Ishikawa (cell line): ENCODE results near the gene DGKD.

ENCODE experiments used
- CEBPB ChIP-seq: IDR thresholded peaks from 2 replicates; pipeline ENCODE4 v1.6.1; 2012
- CREB1 ChIP-seq: IDR thresholded peaks from 2 replicates; pipeline ENCODE4 v1.6.1; 2012; ENCODE audit warnings: low read depth
- EGR1 ChIP-seq: IDR thresholded peaks from 2 replicates; pipeline ENCODE4 v1.6.1; 2012
- EP300 ChIP-seq: IDR thresholded peaks from 2 replicates; pipeline ENCODE4 v1.6.1; 2012; ENCODE audit warnings: borderline replicate concordance
- FOXM1 ChIP-seq: IDR thresholded peaks from 2 replicates; pipeline ENCODE4 v1.6.1; 2012; ENCODE audit warnings: low read depth, borderline replicate concordance
- MAX ChIP-seq: IDR thresholded peaks from 2 replicates; pipeline ENCODE4 v1.6.1; 2012
- NFIC ChIP-seq: IDR thresholded peaks from 2 replicates; pipeline ENCODE4 v1.6.1; 2012
- RAD21 ChIP-seq: IDR thresholded peaks from 2 replicates; pipeline ENCODE4 v1.6.1; 2012; ENCODE audit warnings: low read depth
- REST ChIP-seq: IDR thresholded peaks from 2 replicates; pipeline ENCODE4 v1.6.1; 2012; ENCODE audit warnings: low read depth, mild to moderate bottlenecking
- TAF1 ChIP-seq: IDR thresholded peaks from 2 replicates; pipeline ENCODE4 v1.6.1; 2012; ENCODE audit warnings: low read depth, mild to moderate bottlenecking
- TCF12 ChIP-seq: IDR thresholded peaks from 2 replicates; pipeline ENCODE4 v1.6.1; 2012; ENCODE audit warnings: low read depth
- TEAD4 ChIP-seq: IDR thresholded peaks from 2 replicates; pipeline ENCODE4 v1.6.1; 2012
- USF1 ChIP-seq: IDR thresholded peaks from 2 replicates; pipeline ENCODE4 v1.6.1; 2012
- YY1 ChIP-seq: IDR thresholded peaks from 2 replicates; pipeline ENCODE4 v1.6.1; 2012; ENCODE audit warnings: low read depth
- ZBTB7A ChIP-seq: IDR thresholded peaks from 2 replicates; pipeline ENCODE4 v1.6.1; 2012; ENCODE audit warnings: low read depth

Gene DGKD

GRCh38 chr2:233338046-233338445 is 16.2 kb upstream of the DGKD start:
- TF ChIP-seq TAF1, result no peak
- no peak for TF ChIP-seq RAD21
- no peak for TF ChIP-seq EGR1
- no peak for TF ChIP-seq TCF12
- no peak for TF ChIP-seq CEBPB
- no peak for TF ChIP-seq NFIC
- no peak for TF ChIP-seq EP300
- no peak for TF ChIP-seq YY1
- no peak for TF ChIP-seq MAX
- no peak for TF ChIP-seq ZBTB7A
- TF ChIP-seq TEAD4, result no peak
- TF ChIP-seq FOXM1, result no peak
- TF ChIP-seq REST, result no peak
- no peak for TF ChIP-seq USF1
- no peak for TF ChIP-seq CREB1

- TF ChIP-seq FOXM1 (no peak), EP300 (no peak), TCF12 (no peak), CEBPB (no peak), TAF1 (no peak), RAD21 (no peak), ZBTB7A (no peak), NFIC (no peak), YY1 (no peak), TEAD4 (no peak), REST (no peak), USF1 (no peak), MAX (no peak), EGR1 (no peak), CREB1 (no peak)
Measured at GRCh38 chr2:233338812-233339368, 15.4 kb upstream of the DGKD start.

- TF ChIP-seq USF1 (no peak), REST (no peak), FOXM1 (no peak), TCF12 (no peak), ZBTB7A (no peak), TEAD4 (no peak)
Measured at GRCh38 chr2:233339427-233339826, 14.9 kb upstream of the DGKD start.

GRCh38 chr2:233341296-233341695 is 13.0 kb upstream of the DGKD start:
- TF ChIP-seq CEBPB (no peak), TCF12 (no peak), YY1 (no peak), FOXM1 (no peak), CREB1 (no peak), REST (no peak), MAX (no peak), EGR1 (no peak), EP300 (no peak), NFIC (no peak), ZBTB7A (no peak), TEAD4 (no peak)
